Renal pelvis (tissue), 4 donors: Measurements from ENCODE around the gene USH1G. TPM values are rescaled to one million over a fixed set of nuclear protein-coding genes. Genes with fewer than 3 reads are reported as not detected.
A peak's percentile ranks its signal among the peaks of the same experiment; 100 is the strongest.
"Not testable (repeated sequence)": the region's sequence is repeated elsewhere in the genome, so short reads cannot be mapped to it uniquely, and the experiment has no call there.

ENCODE experiments used
- DNase-seq: peaks from one replicate; pipeline ENCODE4 v3.0.0-alpha.2; 2013
- polyA plus RNA-seq, 3 donors: library from polyadenylated mRNA; unstranded; fragments of 120-200 nt; gene quantifications; one replicate each; pipeline ENCODE4 v1.2.1, GENCODE V29; 2013; ENCODE audit not compliant: insufficient read length in 3 of 3

Gene USH1G
- polyA plus RNA-seq, 3 donors: 0.77 to 1.1 (median 1.1) TPM

DNA sequence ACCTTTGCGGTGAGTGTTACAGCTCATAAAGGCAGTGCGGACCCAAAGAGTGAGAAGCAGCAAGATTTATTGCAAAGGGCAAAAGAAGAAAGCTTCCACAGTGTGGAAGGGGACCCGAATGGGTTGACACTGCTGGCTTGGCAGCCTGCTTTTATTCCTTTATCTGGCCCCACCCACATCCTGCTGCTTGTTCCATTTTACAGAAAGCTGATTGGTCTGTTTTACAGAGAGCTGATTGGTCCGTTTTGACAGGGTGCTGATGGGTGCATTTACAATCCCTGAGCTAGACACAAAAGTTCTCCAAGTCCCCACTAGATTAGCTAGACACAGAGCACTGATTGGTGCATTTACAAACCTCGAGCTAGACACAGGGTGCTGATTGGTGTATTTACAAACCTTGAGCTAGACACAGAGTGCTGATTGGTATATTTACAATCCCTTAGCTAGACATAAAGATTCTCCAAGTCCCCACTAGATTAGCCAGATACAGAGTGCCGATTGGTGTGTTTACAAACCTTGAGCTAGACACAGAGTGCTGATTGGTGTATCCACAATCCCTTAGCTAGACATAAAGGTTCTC is 16.8 kb downstream of the USH1G start:
- not testable (repeated sequence) for DNase-seq

DNA sequence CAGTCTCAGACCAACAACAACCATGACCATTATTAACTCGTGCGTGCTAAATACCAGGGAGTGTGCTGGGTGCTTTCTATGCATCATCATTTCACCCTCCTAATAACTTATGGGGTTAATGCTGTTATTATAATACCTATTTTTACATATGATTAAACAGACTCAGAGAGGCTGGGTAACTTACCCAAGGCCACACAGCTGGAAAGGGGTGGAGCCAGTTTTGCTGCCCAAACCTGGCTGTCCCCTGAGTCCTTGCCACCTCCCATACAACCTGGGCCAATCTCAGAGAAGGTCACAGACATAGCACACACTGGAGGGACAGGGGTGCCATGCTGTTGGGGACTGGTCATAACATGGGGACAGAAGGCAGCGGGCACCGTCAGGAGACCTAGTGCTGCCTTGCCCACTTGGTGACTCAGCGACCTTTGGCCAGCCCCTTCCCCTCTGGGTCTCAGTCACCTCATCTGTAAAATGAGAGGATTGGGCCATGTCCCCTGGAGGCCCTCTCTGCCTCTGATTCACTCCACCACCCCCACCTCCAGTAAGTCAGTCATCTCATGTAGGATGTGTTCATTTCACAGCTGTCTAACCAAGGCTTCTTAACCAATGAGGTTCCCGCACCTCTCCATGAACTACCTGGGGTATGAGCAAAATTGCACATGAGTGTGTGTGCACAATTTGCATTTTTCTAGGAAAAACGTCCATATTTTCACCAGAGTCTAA is 18.2 kb downstream of the USH1G start:
- DNase-seq: no peak

- DNase-seq: no peak
Measured at GRCh38 chr17:74903671-74904070, 19.4 kb downstream of the USH1G start.

- no peak for DNase-seq
Measured at GRCh38 chr17:74903034-74903433, 20.0 kb downstream of the USH1G start.

DNA sequence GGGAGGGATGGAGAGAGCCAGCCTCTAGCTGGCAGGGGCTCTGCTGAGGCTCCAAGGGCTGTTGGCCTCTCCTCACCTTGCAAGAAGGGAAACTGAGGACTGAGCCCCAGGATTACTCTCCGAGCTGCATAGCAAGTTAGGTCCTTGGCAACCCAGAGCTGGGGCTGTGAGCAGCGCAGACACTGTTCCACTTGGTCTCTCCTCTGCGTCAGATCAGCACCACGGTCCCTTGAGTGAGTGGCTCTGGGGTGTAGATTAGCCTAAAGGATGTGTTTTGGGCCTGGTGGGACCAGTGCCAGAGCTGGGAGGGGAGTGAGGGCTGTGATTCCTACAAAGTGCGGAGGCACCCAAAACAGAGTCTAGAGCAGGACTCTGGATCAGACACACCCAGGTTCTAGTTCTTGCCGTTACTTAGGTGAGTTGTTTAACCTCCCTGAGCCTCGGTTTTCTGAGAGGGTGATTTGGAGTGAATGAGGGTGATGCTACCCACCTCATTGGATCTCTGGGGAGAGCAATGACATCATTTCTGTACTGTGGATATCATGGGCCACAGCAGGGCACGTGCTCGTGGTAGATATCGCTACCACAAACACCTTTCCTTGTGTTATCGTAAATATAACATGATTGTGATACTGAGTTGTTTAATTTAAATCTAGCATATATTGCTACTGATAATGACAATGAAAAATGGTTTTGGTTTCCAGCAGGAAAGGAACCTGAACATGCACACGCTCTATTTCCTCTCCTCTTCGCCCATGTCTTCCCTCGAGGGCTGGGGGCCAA is 21.5 kb downstream of the USH1G start:
- DNase-seq: no peak

- no peak for DNase-seq
Measured at GRCh38 chr17:74900208-74900607, 22.8 kb downstream of the USH1G start.

DNA sequence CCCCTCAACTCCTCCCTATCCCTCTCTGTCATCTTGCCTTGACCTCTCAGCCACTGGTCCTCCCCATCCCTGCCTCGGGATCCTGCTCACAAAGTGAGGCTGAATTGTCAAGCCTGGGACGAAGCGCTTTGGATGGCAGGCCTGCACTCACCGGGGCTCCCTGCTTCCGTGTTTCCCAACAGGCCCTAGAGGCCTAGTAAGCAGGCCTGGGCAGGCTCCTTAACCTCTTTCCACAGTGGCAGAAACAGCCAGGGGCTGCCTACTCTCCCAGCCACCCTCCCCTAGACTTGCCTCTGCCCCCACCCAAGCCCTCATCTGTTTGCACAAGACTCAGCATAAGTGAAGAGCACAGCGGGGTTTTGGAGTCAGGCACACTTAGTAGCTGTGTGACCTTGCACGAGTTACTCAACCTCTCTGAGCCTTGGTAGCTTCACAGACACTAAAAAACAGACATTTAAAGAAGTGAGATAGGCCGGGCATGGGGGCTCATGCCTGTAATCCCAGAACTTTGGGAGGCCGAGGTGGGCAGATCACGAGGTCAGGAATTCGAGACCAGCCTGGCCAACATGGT is 24.6 kb downstream of the USH1G start:
- no peak for DNase-seq

- DNase-seq: no peak
Measured at GRCh38 chr17:74893936-74894671, 29.0 kb downstream of the USH1G start.

DNA sequence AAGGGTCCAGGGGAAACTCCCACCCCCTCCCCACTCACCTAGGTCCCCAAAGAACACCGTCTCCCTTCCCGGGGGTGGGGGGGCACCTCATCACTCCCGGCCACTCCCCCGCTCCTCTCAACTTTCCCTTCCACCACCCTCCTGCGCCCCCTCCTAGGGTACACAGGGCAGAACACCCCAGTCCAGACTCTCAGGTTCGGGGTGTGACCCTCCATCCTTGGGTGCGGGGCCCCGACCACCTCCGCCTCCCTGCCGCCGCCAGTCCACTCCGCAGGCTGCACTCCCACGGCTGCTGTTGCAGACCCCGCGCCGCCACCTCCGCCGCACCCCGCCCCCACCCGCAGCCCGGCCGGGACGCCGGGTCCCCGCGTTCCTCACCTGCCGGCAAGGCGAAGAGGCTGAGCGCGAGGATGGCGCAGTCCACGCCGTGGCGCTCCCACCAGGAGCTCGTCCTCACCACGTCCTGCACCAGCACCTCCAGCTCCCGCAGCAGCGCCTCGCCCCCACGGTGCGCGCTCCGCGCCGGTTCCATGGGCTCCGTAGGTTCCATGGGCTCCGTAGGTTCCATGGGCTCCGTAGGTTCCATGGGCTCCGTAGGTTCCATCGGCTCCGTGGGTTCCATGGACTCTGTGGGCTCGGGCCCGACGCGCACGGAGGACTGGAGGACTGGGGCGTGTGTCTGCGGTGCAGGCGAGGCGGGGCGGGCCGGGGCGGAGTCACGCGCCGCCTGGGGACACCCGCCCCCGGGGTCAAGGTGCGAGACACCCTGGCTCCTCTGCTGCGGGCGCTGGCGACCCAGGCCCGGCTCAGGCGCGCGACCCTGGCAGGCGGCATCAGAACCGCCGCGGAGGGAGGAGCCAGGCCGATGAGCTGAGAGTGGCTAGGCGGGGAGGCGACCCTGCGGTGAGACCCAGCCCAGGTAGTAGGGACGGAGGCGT is 29.8 kb downstream of the USH1G start, which contains the start of gene FADS6:
FADS6 (minus strand) TSS at position 660 of the 938 bp plus-strand sequence; CDS start at position 622, 38 bp downstream.
- no peak for DNase-seq

DNA sequence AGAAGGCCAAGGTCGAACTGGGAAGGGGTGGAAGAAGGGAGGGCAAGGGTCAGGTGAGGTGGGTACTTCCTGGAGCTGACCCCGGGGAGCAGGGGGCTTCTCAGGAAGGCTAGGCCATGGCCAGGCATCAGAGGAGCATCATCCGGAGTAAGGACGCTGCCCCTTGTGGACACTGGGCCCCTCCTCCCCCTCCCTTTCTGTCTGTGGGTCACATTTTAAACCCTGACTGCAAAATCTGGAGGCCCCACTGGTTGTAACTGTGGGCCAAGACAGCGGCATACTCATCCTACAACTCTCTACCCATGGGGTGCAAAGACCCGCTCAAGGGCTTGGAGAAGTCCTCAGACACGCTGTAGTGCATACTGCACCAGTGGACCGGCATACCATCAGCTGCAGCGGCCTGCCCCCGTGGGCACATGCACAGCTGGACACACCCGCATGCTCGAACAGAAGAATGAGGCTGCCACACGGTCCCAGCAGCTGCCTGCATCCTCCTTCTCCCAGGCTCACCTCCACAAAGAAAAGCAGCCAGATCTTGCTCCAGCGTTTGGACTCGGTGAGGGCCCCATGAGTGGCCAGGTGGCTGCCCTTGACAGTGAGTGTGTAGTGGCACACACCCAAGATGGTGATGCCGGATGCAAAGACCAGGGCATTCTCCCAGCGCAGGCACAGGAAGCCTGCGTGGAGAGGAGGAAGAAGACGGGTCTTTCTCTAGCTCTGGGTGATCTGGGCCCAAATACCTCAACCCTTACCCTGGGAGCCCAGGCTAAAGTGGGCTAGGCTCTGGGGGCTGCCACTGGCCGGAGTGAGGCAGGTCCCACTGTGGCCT is 30.8 kb downstream of the USH1G start:
- DNase-seq: no peak

GRCh38 chr17:74890554-74890953 is 32.5 kb downstream of the USH1G start:
- DNase-seq: no peak

DNA sequence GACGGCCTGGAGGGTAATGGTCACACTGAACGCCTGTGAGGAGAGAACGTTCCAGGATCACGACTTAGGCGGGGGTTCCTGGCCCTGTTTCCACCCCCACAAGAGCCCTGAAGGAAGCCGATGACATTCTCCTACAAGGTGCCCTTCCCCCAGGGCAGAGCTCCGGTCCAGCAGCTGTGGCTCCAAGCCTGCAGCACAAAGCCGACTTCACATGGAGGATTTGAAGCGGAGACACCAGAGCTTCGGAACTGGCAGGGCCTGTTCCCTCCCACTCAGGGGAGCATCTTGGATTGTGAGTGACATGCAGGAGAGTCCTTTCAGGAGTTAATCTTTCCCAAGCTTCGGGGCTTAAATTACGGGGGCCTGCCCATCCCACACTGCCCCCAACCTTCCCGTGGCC is 34.6 kb downstream of the USH1G start:
- DNase-seq: peak; percentile 38

DNA sequence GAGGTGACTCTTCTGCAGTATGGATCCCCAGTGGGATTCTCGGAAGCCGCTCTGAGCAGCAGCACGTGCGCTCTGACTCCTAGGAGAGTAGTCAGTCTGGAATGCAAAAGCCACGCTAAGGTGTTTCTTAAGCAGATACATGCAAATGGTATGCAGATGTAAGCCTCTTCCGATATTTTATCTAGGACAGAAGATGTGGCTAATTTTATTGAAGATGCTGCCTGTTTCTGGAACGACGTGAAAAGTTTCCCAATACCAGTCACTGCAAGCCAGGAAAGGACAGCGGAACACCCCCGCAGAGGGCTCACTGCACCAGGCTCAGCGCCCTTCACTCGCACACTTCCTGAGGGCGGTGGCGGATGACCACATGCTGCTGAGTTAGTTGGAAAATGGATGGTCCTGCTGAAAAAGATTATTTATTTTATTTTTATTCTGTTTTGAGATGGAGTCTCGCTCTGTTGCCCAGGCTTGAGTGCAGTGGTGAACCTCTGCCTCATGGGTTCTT is 39.8 kb downstream of the USH1G start:
- no peak for DNase-seq

DNA sequence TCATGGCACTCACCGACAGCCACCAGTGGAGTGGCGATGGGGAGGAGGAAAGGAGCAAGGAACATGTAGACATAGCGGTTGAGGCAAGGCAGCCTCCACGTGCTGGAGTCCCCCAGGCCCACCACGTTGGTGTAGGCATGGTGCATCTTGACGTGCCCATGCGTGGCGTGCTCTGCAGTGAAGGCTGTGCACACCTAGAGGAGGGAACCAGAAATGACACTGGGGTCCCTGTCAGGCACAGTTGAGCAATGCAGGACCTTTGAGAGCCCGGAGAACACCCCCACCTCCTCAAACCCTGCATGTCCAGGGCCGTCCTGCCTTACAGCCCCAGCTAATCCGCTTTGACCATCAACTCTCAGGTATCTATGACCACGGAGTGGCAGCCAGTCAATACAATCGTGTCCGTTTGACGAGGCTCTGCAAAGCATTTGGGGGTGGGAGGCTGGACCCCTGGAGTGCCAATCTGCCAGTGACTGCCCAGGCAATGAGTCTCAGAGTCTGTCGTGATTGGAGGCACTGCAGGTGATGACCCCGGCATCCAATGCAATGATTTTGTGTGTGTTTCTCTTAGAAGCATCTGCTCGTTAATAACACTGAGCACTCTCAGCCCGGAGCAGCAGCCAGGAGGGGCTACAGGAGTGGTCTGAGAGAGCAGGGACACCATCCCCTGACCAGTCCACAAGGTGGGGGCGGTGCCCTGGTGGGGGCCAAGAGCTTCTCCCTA is 40.4 kb downstream of the USH1G start:
- DNase-seq: no peak

- no peak for DNase-seq
Measured at GRCh38 chr17:74881073-74881472, 42.0 kb downstream of the USH1G start.

DNA sequence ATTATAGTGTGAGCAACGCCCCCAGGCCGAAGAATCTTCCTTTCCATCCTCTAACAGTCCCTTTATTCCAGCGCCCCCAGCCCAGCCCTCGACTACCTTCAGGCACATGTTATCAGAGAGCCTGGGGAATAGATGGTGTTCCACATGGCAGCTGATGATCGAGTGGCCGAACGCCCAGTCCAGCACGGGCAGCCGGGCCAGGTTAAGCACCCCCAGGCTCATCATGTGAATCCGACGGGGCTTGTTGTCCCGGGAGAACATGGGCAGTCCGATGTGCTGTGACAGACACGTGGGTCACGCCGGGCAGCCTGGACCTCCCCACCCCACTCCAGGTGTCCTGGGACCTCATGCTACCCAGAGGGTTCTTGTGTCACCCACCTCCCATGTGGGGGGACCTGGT is 43.7 kb downstream of the USH1G start:
- no peak for DNase-seq

DNA sequence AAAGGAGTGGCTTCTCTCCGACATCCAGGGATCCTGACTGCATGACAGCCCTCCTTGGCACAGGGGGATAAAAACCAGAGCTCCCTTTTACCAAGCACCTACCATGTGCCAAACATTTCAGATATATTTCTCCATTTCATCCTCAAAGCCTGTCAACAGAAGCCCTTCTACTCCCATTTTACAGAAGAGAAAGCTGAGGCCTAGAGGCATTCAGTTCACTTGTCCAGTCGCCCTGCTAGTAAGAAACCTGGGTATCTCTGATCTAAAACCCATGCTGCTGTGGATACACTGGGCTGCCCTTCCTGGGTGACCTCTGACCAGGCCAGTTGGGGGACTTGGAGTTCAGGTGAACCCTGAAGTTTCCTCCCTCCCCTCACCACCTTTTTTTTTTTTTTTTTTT is 44.4 kb downstream of the USH1G start:
- no peak for DNase-seq

DNA sequence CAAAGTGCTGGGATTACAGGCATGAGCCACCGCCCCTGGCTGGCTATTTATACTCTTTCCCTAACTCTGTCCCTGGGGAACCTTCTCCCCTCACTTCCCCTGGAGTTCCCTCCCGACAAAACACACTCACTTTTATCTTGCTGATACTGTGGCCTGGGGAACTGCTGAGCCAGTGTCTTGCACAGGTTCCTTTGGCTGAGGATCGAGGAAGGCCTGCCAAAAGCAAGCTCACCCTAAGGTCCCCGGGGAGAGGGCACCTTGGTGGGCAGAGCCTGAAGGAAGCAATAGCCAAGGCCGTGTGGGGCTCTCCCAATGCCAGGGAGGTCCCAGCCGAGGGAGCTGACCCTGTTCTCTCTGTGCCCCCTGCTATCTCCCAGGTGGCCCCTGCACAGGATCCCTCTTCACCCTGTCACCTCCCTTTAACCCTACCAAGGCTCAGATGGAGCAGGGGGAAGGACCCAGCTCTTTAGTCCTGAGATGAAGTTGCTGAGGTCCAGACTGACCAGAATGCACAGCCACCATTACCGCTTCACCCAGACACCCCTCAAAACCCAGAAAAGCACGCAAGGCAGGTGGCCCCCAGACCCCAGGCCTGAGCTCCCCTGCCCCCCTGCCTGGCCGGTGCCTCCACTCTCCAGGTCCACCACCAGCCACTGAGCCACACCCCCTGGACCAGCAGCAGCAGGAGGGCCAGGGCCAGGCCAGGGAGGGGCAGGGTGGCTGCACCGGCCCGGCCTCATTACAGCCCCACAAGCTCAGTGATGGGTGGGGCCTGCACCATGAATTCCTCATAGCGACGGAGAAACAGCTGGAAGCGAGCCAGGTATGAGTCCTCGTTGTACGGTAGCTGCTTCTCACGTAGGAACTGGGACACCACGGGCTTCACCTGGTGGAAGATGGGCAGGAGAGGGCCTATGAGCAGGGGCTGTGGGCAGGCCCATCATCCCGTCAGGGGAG is 45.2 kb downstream of the USH1G start:
- DNase-seq: no peak
